ENCODE data around the gene SORD.

Gene SORD

GRCh38 chr15:45088801-45089711, 66.1 kb downstream of the SORD start:
- TF ChIP-seq CTCF (IDR thresholded peaks at IDR 0.05; ENCODE audit: low read depth, low read length) (no peak), EZH2phosphoT487 (IDR thresholded peaks at IDR 0.05; ENCODE audit: low read depth) (no peak)
- H3K27me3 ChIP-seq (ENCODE audit: low read depth, low read length) = peaks cover 38% of the 10 kb centered on the region
- H3K9me3 ChIP-seq (ENCODE audit: insufficient read depth, low read length) = no peaks in the 10 kb centered on the region
- no peak overlapping the region for H3K4me3 ChIP-seq (ENCODE audit: low read length)
- H3K79me2 ChIP-seq (ENCODE audit: low read length) = no peaks in the 10 kb centered on the region
- no peaks in the 10 kb centered on the region for H3K36me3 ChIP-seq (replicated peaks; ENCODE audit: low read depth, low read length)
- no peak overlapping the region for H3K9ac ChIP-seq (ENCODE audit: low read length)
- H3K4me1 ChIP-seq (ENCODE audit: low read length) = no peaks in the 10 kb centered on the region
- no peaks in the 10 kb centered on the region for H4K20me1 ChIP-seq (ENCODE audit: insufficient read depth, low read length)
- H3K27ac ChIP-seq (ENCODE audit: low read length) = no peak overlapping the region
- no peak overlapping the region for H3K4me2 ChIP-seq (ENCODE audit: low read length)
- no peak overlapping the region for H2AFZ ChIP-seq (ENCODE audit: low read depth, low read length)

DNA sequence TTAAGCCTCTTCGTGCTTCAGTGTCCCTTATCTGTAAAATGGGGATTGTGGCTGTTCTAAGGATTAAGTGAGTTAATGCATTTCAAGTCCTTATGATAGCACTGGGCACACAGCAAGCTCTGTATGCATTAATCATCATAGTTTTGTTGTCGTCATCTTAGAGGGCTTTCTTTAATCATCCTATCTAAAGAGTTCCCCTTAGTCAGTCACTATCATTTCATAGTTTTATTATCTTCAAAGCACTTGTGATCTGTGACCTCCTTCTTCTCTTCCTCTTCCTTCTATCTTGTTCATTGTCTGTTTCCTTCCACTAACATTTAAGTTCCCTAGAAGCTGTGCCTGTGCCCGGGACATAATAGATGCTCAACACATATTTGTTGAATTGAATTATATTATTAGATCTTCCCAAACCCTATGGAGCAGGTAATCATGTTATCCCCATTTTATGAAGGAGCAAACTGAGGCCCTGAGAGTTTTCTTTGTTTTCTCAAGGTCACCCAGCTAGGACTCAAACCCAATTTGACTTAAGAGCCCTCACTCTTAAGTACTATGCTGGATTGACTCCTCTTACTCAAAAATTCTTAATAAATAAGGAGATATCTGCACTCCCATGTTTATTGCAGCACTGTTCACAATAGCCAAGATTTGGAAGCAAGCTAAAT, 66.8 kb downstream of the SORD start:
- H3K79me2 ChIP-seq (ENCODE audit: low read length) = no peaks in the 10 kb centered on the region
- no peak overlapping the region for H3K27ac ChIP-seq (ENCODE audit: low read length)
- H3K4me3 ChIP-seq (ENCODE audit: low read length) = no peak overlapping the region
- H3K9ac ChIP-seq (ENCODE audit: low read length) = no peak overlapping the region
- no peaks in the 10 kb centered on the region for H4K20me1 ChIP-seq (ENCODE audit: insufficient read depth, low read length)
- H3K27me3 ChIP-seq (ENCODE audit: low read depth, low read length) = peaks cover 33% of the 10 kb centered on the region
- H2AFZ ChIP-seq (ENCODE audit: low read depth, low read length) = no peak overlapping the region
- H3K4me1 ChIP-seq (ENCODE audit: low read length) = no peaks in the 10 kb centered on the region
- no peaks in the 10 kb centered on the region for H3K9me3 ChIP-seq (ENCODE audit: insufficient read depth, low read length)
- no peak overlapping the region for H3K4me2 ChIP-seq (ENCODE audit: low read length)
- TF ChIP-seq CTCF (IDR thresholded peaks at IDR 0.05; ENCODE audit: low read depth, low read length) (no peak), EZH2phosphoT487 (IDR thresholded peaks at IDR 0.05; ENCODE audit: low read depth) (no peak)
- H3K36me3 ChIP-seq (replicated peaks; ENCODE audit: low read depth, low read length) = no peaks in the 10 kb centered on the region

DNA sequence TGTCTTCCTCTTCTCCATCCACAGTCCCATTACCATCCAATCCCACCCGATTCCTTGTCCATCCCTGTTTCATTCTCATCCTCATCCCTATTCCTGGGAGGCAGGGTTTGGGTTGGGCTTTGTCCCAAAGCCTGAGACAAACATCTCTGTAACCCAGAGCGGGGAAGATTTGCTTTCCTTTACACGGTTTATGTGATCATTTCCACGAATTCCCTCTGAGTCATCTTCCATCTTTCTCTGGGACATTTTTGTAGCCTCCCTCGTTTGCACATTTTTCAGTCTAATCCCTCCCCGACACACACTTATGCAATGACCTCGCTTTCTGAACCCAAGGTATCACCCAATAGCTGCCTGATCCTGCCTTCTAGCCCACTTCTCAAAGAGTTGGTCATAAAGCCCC, 68.2 kb downstream of the SORD start:
- no peaks in the 10 kb centered on the region for H3K36me3 ChIP-seq (replicated peaks; ENCODE audit: low read depth, low read length)
- H4K20me1 ChIP-seq (ENCODE audit: insufficient read depth, low read length) = no peaks in the 10 kb centered on the region
- H3K4me2 ChIP-seq (ENCODE audit: low read length) = no peak overlapping the region
- H3K4me3 ChIP-seq (ENCODE audit: low read length) = no peak overlapping the region
- no peak overlapping the region for H3K27ac ChIP-seq (ENCODE audit: low read length)
- H3K79me2 ChIP-seq (ENCODE audit: low read length) = no peaks in the 10 kb centered on the region
- no peaks in the 10 kb centered on the region for H3K4me1 ChIP-seq (ENCODE audit: low read length)
- H2AFZ ChIP-seq (ENCODE audit: low read depth, low read length) = no peak overlapping the region
- peaks cover 28% of the 10 kb centered on the region for H3K27me3 ChIP-seq (ENCODE audit: low read depth, low read length)
- no peak overlapping the region for H3K9ac ChIP-seq (ENCODE audit: low read length)
- no peak for TF ChIP-seq EZH2phosphoT487 (IDR thresholded peaks at IDR 0.05; ENCODE audit: low read depth)
- no peak for TF ChIP-seq CTCF (IDR thresholded peaks at IDR 0.05; ENCODE audit: low read depth, low read length)
- H3K9me3 ChIP-seq (ENCODE audit: insufficient read depth, low read length) = no peaks in the 10 kb centered on the region

DNA sequence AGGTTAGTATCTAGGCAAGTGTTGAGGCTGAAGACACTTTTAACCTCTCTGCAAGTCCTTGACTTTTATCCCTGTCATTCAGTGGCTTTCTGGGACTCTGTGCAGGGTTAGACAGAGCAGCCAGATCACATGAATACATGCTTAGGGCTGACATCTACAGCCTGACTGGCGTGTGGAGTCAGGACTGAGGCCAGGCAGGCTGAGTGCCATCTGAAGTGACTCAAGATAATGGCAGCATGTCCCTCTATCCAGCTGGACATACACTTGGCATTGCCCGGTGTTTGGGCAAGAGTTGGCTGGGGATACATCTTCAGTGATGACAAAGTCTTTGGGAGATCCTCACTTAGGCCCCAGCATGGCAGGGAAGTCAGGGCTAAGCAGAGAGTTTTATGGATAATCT, 68.6 kb downstream of the SORD start:
- no peak overlapping the region for H3K4me3 ChIP-seq (ENCODE audit: low read length)
- no peaks in the 10 kb centered on the region for H3K4me1 ChIP-seq (ENCODE audit: low read length)
- H3K36me3 ChIP-seq (replicated peaks; ENCODE audit: low read depth, low read length) = no peaks in the 10 kb centered on the region
- H4K20me1 ChIP-seq (ENCODE audit: insufficient read depth, low read length) = no peaks in the 10 kb centered on the region
- no peak overlapping the region for H3K27ac ChIP-seq (ENCODE audit: low read length)
- H3K79me2 ChIP-seq (ENCODE audit: low read length) = no peaks in the 10 kb centered on the region
- no peaks in the 10 kb centered on the region for H3K9me3 ChIP-seq (ENCODE audit: insufficient read depth, low read length)
- TF ChIP-seq EZH2phosphoT487 (IDR thresholded peaks at IDR 0.05; ENCODE audit: low read depth) (no peak), CTCF (IDR thresholded peaks at IDR 0.05; ENCODE audit: low read depth, low read length) (no peak)
- H3K9ac ChIP-seq (ENCODE audit: low read length) = no peak overlapping the region
- peaks cover 28% of the 10 kb centered on the region for H3K27me3 ChIP-seq (ENCODE audit: low read depth, low read length)
- no peak overlapping the region for H3K4me2 ChIP-seq (ENCODE audit: low read length)
- no peak overlapping the region for H2AFZ ChIP-seq (ENCODE audit: low read depth, low read length)
